SH-SY5Y (cell line): Measurements from ENCODE around the gene TSC22D1.

Source experiments
- GATA2 ChIP-seq: IDR thresholded peaks from 2 replicates; pipeline ENCODE4 v1.6.1; 2011; ENCODE audit warnings: mild to moderate bottlenecking, low read depth, low read length
- GATA3 ChIP-seq: IDR thresholded peaks from 2 replicates; pipeline ENCODE4 v1.6.1; 2011; ENCODE audit warnings: low read depth, mild to moderate bottlenecking, low read length, moderate library complexity

DNA sequence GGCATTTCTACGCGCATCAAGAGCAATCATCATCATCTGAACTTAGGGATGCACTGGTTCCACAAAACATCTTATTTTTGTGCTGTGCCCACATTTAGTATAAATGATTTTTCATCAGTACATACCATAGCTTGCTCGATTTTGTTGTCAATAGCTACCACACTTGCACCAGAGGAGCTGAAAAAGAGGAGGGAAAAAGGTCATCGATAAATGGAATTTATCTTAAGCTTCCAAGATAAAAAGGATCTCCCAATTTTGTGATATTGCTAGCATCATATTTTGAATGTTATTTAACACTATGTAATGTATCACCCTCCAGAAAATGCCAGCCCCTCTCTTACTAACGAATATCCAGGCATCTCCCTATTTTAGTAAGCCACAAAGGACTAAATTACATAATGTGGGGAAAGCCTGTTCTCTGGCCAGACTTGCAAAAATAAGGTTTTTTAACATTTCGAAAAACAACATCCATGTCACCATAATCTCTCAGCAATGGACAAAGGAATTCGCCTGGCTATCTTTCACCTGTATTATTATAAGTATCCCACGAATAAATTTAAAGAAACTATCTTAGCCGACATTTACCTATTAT is 140.1 kb downstream of the TSC22D1 start:
- no peak for TF ChIP-seq GATA2
- no peak for TF ChIP-seq GATA3
